Stimulated activated memory B cell treated with anti-CD40 and anti-IgM and Interleukin-4, amounts not matched to agents 10 μg/mL and 1 μg/mL and 100 μg/mL, for 72 hours (primary cell): Measurements from ENCODE around the gene PTPA.
"Not testable (repeated sequence)": the region's sequence is repeated elsewhere in the genome, so short reads cannot be mapped to it uniquely, and the experiment has no call there.

Experiments
- ATAC-seq: fragments of 150-1000 bp; cut with Tn5 transposase; 2 replicates; pipeline ENCODE4 v1.10.0; 2021
- H3K27ac Mint-ChIP-seq: one replicate; pipeline ENCODE4 v1.8.0; 2022; ENCODE audit warnings: mild to moderate bottlenecking, mixed read lengths
- H3K27me3 Mint-ChIP-seq: one replicate; pipeline ENCODE4 v1.8.0; 2022; ENCODE audit warnings: mixed read lengths
- H3K36me3 Mint-ChIP-seq: one replicate; pipeline ENCODE4 v1.8.0; 2022; ENCODE audit warnings: mixed read lengths
- H3K4me1 Mint-ChIP-seq: one replicate; pipeline ENCODE4 v1.8.0; 2022; ENCODE audit warnings: mixed read lengths
- H3K4me3 Mint-ChIP-seq: one replicate; pipeline ENCODE4 v1.8.0; 2022; ENCODE audit warnings: mild to moderate bottlenecking, moderate library complexity, mixed read lengths
- H3K9me3 Mint-ChIP-seq: one replicate; pipeline ENCODE4 v1.8.0; 2022; ENCODE audit warnings: mixed read lengths

The PTPA gene

DNA sequence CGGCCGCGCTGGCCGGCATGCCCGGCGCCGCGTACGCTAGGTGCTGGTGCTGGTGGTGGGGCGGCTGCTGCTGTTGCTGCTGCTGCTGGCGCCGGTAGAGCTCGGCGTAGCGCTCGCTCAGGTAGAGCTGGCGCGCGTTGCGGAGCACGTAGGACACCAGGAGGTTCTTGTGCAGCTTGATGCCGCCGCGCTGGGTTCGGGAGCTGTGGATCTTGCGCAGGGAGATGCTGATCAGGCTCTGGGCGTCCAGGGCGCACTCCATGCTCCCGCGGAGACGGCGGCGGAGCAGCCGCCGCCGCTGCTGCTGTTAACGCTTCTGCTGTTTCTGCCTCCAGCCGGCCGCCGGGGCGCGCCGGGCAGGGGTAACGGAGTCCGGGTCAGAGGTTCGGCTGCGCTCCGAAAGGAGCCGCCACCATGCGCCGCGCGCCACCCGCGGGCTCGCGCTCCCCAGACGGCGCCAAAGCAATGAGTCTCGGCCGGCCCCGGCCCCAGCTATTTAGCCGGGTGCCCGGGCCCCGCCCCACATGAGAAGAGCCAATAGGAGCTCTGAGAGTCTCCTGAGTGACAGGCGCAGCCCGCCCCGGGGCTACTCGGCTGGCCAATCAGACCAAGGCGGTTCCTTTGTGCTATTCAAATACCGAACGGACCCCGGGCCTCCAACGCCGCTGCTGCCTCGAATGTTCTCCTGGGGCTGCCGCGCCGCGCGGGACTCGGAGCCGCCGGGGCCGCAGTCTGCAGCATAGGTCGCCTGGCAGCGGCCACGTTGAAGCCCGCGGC, 66.8 kb downstream of the PTPA start, which contains the start of gene IER5L:
TSS of gene IER5L (minus strand) at position 471 of the 777 bp plus-strand sequence. CDS start at position 262, 209 bp downstream.
- Mint-ChIP-seq H3K4me3 (peak within 1 kb of the TSS; percentile 86), H3K27ac (peak within 1 kb of the TSS; percentile 64), H3K4me1 (peaks cover 27% of the 10 kb centered on the region), H3K27me3 (peaks cover 38% of the 10 kb centered on the region), H3K9me3 (no peaks in the 10 kb centered on the region), H3K36me3 (no peaks in the 10 kb centered on the region)
- ATAC-seq: peak; percentile 94

- H3K27ac Mint-ChIP-seq: no peak overlapping the region
- peaks cover 30% of the 10 kb centered on the region for H3K27me3 Mint-ChIP-seq
- H3K36me3 Mint-ChIP-seq: no peaks in the 10 kb centered on the region
- H3K9me3 Mint-ChIP-seq: no peaks in the 10 kb centered on the region
- H3K4me3 Mint-ChIP-seq: no peak overlapping the region
- peaks cover 27% of the 10 kb centered on the region for H3K4me1 Mint-ChIP-seq
- no peak for ATAC-seq
Measured at GRCh38 chr9:129178568-129179382, 67.6 kb downstream of the PTPA start.

DNA sequence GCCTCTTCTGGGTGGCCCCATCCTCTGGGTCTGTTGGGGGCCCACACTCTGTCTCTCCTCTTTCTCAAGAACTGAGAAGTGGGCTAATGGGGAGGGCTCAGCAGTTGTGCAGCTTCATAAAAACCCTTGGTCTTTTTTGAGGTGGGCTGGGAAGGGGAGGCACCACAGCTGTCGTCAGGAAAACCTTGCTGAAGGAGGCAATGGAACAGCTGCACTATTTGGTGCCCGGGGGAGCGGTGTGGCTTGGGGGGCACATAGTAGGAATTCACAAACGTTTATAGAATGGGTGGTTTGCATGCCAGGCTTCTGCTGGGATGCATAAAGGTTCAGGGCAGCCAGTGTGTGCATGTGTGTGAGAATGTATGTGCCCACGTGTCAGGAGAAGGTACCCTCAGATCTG, 70.0 kb downstream of the PTPA start:
- Mint-ChIP-seq H3K4me1 (peaks cover 11% of the 10 kb centered on the region), H3K4me3 (no peak overlapping the region), H3K27ac (no peak overlapping the region), H3K36me3 (no peaks in the 10 kb centered on the region), H3K9me3 (no peaks in the 10 kb centered on the region), H3K27me3 (peaks cover 30% of the 10 kb centered on the region)
- ATAC-seq: no peak

DNA sequence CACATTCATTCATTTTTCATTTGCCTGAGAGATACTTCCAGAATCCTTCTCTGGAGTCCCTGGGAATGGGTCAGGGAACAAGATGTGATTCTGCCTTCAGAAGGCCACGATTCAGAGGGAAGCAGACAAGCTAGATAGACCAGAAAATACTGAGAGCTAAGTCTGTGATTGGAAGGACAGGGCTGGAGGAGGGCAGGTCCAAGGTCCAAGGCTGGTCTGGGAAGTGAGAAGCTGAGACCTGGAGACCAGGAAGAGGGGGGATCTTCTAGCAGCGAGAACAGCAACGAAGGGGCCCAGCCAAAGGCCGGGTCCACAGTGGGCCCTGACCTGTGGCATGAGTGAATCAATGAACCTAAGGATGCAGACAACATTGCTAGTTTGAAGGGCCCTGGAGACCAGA, 70.9 kb downstream of the PTPA start:
- Mint-ChIP-seq H3K36me3 (no peaks in the 10 kb centered on the region), H3K9me3 (no peaks in the 10 kb centered on the region), H3K4me3 (no peak overlapping the region), H3K27me3 (peaks cover 30% of the 10 kb centered on the region), H3K27ac (no peak overlapping the region), H3K4me1 (peaks cover 4% of the 10 kb centered on the region)
- ATAC-seq: no peak

DNA sequence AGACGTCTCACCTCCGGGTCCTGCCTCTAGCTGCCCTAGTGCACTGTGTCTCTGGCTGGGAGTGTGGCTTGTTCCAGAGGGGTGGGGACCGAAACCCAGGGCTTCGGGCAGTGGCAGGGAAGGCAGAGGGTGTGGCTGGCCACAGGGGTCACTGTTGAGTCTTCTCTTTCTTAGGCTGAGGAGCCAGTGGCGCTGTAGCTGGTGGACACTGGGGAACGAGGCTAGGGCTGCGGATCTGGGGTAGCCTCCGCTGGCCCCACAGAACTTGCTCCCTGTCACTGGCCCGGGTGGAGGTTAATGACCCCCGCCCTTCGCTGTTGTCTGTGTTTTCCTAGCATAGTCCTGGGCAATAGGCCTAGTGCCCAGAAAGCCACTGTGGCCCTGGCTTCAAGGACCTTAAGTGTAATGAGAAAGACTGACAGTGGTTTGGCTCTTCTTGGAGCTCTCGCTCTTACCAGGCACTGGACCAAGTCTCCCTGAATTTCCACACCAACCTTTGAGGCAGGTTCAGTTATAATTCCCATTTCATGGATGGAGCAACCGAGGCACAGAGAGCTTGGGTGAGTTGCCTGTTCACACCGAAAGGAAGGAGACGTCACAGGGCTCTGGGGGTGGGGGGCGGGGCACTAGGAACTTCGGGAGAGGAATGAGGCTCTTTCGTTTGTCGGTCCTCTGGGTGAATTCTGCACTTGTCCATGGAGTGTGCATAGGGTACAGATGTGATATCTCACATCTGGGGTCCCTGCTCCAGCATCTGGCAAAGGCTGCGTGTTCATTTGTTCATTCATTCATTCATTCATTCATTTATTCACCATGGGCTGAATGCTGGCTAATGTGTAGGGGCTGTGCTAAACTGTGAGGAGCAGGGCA, 71.6 kb downstream of the PTPA start:
- no peaks in the 10 kb centered on the region for H3K9me3 Mint-ChIP-seq
- H3K36me3 Mint-ChIP-seq: no peaks in the 10 kb centered on the region
- H3K27ac Mint-ChIP-seq: no peak overlapping the region
- peaks cover 2% of the 10 kb centered on the region for H3K4me1 Mint-ChIP-seq
- ATAC-seq: no peak
- H3K27me3 Mint-ChIP-seq: peaks cover 30% of the 10 kb centered on the region
- H3K4me3 Mint-ChIP-seq: no peak overlapping the region

DNA sequence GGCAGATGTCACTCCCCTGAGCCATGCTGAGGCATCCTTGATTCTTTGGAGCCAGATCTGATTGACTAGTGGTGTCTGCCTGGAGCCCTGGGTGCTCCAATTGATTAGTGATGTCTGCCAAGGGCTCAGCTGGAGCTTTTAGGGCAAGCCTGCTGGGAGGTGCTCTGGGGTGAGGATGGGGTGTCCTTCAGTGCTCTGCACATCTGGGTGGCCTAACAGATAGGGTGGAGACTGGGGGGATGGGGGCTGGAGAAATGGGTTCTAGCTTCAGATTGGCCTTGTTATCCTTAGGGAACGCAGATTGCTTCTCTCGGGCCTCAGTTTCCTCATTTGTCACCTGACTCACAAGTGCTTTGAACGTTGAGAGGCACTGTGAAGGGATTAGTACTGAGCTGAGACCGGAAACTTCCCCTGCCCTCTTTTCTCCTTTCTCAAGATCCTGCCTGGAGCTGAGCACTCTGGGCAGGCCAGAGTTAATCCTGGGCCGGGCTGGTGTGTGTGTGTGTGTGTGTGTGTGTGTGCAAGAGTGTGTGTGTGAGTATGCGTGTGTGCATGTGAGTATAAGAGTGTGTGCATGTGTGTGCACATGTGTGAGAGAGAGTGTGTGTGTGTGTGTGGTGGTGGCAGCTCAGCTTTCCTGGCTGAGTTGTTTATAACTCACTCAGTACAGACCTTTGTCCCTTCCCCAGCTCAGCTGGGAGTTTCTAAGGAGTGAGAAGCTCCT, 72.4 kb downstream of the PTPA start:
- Mint-ChIP-seq H3K36me3 (no peaks in the 10 kb centered on the region), H3K4me3 (no peak overlapping the region), H3K9me3 (no peaks in the 10 kb centered on the region), H3K4me1 (no peaks in the 10 kb centered on the region), H3K27me3 (peaks cover 30% of the 10 kb centered on the region), H3K27ac (no peak overlapping the region)
- ATAC-seq: peak; percentile 49

GRCh38 chr9:129184219-129184524, 73.0 kb downstream of the PTPA start:
- Mint-ChIP-seq H3K27ac (no peak overlapping the region), H3K4me3 (no peak overlapping the region), H3K27me3 (peaks cover 30% of the 10 kb centered on the region), H3K4me1 (no peaks in the 10 kb centered on the region), H3K36me3 (no peaks in the 10 kb centered on the region), H3K9me3 (no peaks in the 10 kb centered on the region)
- no peak for ATAC-seq

DNA sequence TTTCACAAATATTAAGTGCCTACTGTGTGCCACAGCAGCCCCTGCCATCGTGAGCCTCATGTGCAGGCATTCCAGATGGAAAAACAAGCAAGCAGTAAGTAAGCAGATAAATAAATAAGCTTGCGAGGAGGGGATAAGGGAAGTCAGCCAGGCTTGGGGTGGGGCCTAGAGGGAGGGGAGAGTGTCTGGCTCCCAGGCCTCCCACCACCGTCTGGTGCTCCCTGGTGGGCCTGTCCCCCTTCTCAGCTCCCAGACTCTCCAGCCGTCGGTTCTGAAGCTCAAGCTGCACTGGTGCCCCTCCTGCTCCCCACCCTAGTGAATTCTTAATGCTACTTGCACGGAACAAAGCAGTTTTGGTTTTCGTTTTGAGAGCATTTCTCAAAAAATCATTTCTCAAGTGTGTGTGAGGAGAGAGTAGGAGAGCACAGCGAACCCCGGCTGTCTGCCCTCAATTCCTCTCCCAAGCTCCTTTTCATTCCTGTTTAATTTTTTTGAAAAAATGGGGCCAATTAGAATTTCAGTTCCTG, 73.4 kb downstream of the PTPA start:
- H3K27ac Mint-ChIP-seq: no peak overlapping the region
- no peaks in the 10 kb centered on the region for H3K36me3 Mint-ChIP-seq
- ATAC-seq: no peak
- H3K27me3 Mint-ChIP-seq: peaks cover 30% of the 10 kb centered on the region
- H3K4me1 Mint-ChIP-seq: no peaks in the 10 kb centered on the region
- no peaks in the 10 kb centered on the region for H3K9me3 Mint-ChIP-seq
- H3K4me3 Mint-ChIP-seq: no peak overlapping the region

DNA sequence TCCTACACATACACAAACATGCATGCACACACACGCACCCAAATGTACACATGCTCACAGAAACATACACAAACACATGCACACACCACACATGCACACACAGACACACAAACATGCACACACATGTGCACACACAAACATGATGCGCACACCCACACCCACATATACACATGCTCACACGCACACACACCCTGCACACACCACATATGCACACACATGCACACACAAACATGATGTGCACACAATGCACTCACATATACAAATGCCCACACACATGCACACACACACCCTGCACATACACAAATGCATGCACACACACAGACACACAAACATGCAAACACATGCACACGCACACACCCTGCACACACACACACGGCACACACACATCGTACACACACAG, 74.2 kb downstream of the PTPA start:
- H3K9me3 Mint-ChIP-seq: no peaks in the 10 kb centered on the region
- no peaks in the 10 kb centered on the region for H3K4me1 Mint-ChIP-seq
- peaks cover 31% of the 10 kb centered on the region for H3K27me3 Mint-ChIP-seq
- no peaks in the 10 kb centered on the region for H3K36me3 Mint-ChIP-seq
- H3K4me3 Mint-ChIP-seq: no peak overlapping the region
- H3K27ac Mint-ChIP-seq: no peak overlapping the region
- no peak for ATAC-seq

- H3K9me3 Mint-ChIP-seq: no peaks in the 10 kb centered on the region
- H3K4me3 Mint-ChIP-seq: no peak overlapping the region
- H3K27me3 Mint-ChIP-seq: peaks cover 27% of the 10 kb centered on the region
- H3K36me3 Mint-ChIP-seq: no peaks in the 10 kb centered on the region
- H3K4me1 Mint-ChIP-seq: no peaks in the 10 kb centered on the region
- no peak overlapping the region for H3K27ac Mint-ChIP-seq
- no peak for ATAC-seq
Measured at GRCh38 chr9:129185991-129186390, 74.8 kb downstream of the PTPA start.

GRCh38 chr9:129187042-129187441, 75.8 kb downstream of the PTPA start:
- Mint-ChIP-seq H3K9me3 (no peaks in the 10 kb centered on the region), H3K4me1 (no peaks in the 10 kb centered on the region), H3K36me3 (no peaks in the 10 kb centered on the region), H3K27me3 (peaks cover 17% of the 10 kb centered on the region), H3K27ac (no peak overlapping the region), H3K4me3 (no peak overlapping the region)
- ATAC-seq: no peak

GRCh38 chr9:129189971-129190370, 78.8 kb downstream of the PTPA start:
- not testable (repeated sequence) for H3K36me3 Mint-ChIP-seq, H3K4me1 Mint-ChIP-seq, ATAC-seq, H3K9me3 Mint-ChIP-seq, H3K4me3 Mint-ChIP-seq, H3K27ac Mint-ChIP-seq
- H3K27me3 Mint-ChIP-seq: peaks cover 34% of the 10 kb centered on the region

- no peak overlapping the region for H3K27ac Mint-ChIP-seq
- no peak for ATAC-seq
- H3K27me3 Mint-ChIP-seq: peaks cover 40% of the 10 kb centered on the region
- no peaks in the 10 kb centered on the region for H3K4me1 Mint-ChIP-seq
- H3K36me3 Mint-ChIP-seq: no peaks in the 10 kb centered on the region
- H3K9me3 Mint-ChIP-seq: no peaks in the 10 kb centered on the region
- no peak overlapping the region for H3K4me3 Mint-ChIP-seq
Measured at GRCh38 chr9:129191234-129191633, 80.0 kb downstream of the PTPA start.

- ATAC-seq: no peak
- Mint-ChIP-seq H3K4me1 (no peaks in the 10 kb centered on the region), H3K36me3 (no peaks in the 10 kb centered on the region), H3K27me3 (peaks cover 63% of the 10 kb centered on the region), H3K27ac (no peak overlapping the region), H3K4me3 (no peak overlapping the region), H3K9me3 (no peaks in the 10 kb centered on the region)
Measured at GRCh38 chr9:129193655-129194054, 82.4 kb downstream of the PTPA start.
